Glutamatergic neuron (in vitro differentiated cells): Measurements from ENCODE around the gene CAPN13. TPM values are rescaled to one million over a fixed set of nuclear protein-coding genes. Genes with fewer than 3 reads are reported as not detected.

Source experiments
- DNase-seq: peaks from one replicate; pipeline ENCODE4 v3.0.0; 2022
- H3K27ac Mint-ChIP-seq: one replicate; pipeline ENCODE4 v1.8.0; 2020; ENCODE audit warnings: mild to moderate bottlenecking, mixed read lengths, inconsistent platforms; ENCODE audit not compliant: unreplicated experiment
- H3K27me3 Mint-ChIP-seq: one replicate; pipeline ENCODE4 v1.8.0; 2020; ENCODE audit warnings: mild to moderate bottlenecking, moderate library complexity, mixed read lengths, inconsistent platforms; ENCODE audit not compliant: unreplicated experiment
- H3K36me3 Mint-ChIP-seq: one replicate; pipeline ENCODE4 v1.8.0; 2020; ENCODE audit warnings: mild to moderate bottlenecking, mixed read lengths, inconsistent platforms; ENCODE audit not compliant: unreplicated experiment
- H3K4me1 Mint-ChIP-seq: one replicate; pipeline ENCODE4 v1.8.0; 2020; ENCODE audit warnings: mild to moderate bottlenecking, low read depth, mixed read lengths, inconsistent platforms; ENCODE audit not compliant: unreplicated experiment
- H3K4me3 Mint-ChIP-seq: one replicate; pipeline ENCODE4 v1.8.0; 2020; ENCODE audit warnings: mild to moderate bottlenecking, mixed read lengths, inconsistent platforms; ENCODE audit not compliant: unreplicated experiment
- H3K9me3 Mint-ChIP-seq: one replicate; pipeline ENCODE4 v1.8.0; 2020; ENCODE audit warnings: mild to moderate bottlenecking, moderate library complexity, mixed read lengths, inconsistent platforms; ENCODE audit not compliant: unreplicated experiment
- total RNA-seq: library from RNA; stranded (reverse); fragmentation: NEBNext Ultra II Directional; extraction: Animal tissue kit (Norgen Biotek cat#: 25700); gene quantifications from one replicate; pipeline ENCODE4 v1.2.1, GENCODE V29; 2021; ENCODE audit not compliant: unreplicated experiment
- TF ChIP-seq, protein P1 (sequence below): fragments of 200-600 bp; sonication (generic); IDR thresholded peaks from one replicate; pipeline ENCODE4 v1.5.0; 2021; ENCODE audit not compliant: partially characterized antibody, unreplicated experiment

The CAPN13 gene
- total RNA-seq, 1 donor from 2014 or later, result not detected

DNA sequence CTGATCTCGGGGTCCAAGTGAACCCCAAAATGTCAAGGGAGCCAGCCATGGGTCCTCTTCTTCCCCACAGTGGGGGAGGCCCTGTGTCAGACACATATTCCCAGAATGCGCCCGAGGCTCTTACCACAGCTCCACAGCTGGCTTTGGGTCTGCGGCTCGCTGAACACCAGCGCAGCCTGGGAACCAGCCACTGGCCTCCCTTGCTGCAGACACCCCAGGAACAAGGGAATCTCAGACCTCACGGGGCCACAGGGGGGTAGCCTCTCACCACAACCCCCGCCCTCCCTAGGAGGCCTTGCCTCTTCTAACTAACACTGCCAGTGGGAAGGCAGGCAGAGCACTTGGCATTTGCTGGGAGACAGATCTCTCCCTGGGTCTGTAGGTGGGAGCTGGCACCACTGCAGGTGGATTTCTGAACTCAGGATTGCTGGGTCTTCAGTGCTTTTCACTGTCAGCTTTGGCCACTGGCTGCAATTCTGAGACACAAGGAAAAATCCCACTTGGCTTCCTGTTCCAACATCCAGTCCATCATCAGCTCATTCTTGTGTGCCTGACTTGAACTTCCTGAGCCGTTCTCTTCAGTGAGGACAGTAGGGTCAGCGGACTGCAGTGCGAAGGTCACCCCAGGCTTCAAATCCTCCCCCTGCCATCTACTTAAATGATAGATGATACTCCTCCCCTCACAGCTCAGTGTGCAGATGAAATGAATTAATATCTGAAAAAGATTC lies 128.7 kb downstream of the CAPN13 start:
- peaks cover 4% of the 10 kb centered on the region for H3K9me3 Mint-ChIP-seq
- peaks cover 3% of the 10 kb centered on the region for H3K36me3 Mint-ChIP-seq
- no peaks in the 10 kb centered on the region for H3K4me1 Mint-ChIP-seq
- TF ChIP-seq, protein P1, sequence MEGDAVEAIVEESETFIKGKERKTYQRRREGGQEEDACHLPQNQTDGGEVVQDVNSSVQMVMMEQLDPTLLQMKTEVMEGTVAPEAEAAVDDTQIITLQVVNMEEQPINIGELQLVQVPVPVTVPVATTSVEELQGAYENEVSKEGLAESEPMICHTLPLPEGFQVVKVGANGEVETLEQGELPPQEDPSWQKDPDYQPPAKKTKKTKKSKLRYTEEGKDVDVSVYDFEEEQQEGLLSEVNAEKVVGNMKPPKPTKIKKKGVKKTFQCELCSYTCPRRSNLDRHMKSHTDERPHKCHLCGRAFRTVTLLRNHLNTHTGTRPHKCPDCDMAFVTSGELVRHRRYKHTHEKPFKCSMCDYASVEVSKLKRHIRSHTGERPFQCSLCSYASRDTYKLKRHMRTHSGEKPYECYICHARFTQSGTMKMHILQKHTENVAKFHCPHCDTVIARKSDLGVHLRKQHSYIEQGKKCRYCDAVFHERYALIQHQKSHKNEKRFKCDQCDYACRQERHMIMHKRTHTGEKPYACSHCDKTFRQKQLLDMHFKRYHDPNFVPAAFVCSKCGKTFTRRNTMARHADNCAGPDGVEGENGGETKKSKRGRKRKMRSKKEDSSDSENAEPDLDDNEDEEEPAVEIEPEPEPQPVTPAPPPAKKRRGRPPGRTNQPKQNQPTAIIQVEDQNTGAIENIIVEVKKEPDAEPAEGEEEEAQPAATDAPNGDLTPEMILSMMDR, result no peak
- H3K4me3 Mint-ChIP-seq, result no peak overlapping the region
- peaks cover 3% of the 10 kb centered on the region for H3K27me3 Mint-ChIP-seq
- H3K27ac Mint-ChIP-seq, result no peak overlapping the region
- no peak for DNase-seq

DNA sequence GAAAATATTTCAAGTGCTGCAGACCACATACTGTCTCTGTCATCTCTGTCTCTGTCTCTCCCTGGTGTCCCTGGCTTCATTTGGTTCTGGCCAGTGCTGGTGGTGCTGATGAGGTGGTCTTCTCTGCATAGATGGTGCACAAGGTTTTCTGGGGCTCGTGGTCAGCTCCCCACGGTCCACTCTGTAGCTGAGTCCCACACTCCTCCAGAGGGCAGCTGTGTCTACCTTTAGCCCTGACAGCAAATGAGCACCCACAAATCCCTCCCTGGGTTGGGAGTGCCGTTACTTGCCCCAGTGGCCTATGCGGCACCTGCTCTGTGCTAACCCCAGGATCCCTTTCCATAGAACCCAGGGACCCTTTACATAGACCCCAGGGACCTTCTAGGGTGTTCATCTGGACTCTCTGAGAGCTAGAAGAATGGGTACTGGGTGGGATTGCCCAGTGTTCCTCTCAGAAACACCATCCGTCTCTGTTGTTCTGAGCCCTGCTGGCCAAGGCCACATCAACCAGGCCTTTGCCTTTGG lies 129.3 kb downstream of the CAPN13 start:
- peaks cover 3% of the 10 kb centered on the region for H3K36me3 Mint-ChIP-seq
- TF ChIP-seq, protein P1, result no peak
- no peak overlapping the region for H3K4me3 Mint-ChIP-seq
- H3K27me3 Mint-ChIP-seq, result peaks cover 3% of the 10 kb centered on the region
- no peak for DNase-seq
- H3K27ac Mint-ChIP-seq, result no peak overlapping the region
- H3K4me1 Mint-ChIP-seq, result no peaks in the 10 kb centered on the region
- peaks cover 4% of the 10 kb centered on the region for H3K9me3 Mint-ChIP-seq

DNA sequence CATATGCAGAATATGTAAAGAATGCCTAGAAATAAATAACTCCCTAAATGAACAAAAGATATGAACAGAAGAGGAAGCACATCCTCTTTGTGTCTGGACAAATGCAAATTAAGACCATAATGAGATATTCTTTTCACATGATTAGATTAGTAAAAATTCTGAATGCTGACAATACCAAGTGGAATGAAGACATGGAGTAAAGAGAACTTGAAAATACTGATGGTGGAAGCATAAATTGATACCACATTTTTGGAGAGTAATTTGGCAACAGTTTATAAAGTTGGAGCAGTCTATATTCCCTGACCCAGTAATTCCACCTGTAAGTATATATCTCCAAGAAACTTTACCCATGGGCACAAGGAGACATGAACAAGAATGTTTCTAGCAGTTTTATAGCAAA lies 130.0 kb downstream of the CAPN13 start:
- no peak for DNase-seq
- H3K27ac Mint-ChIP-seq, result no peak overlapping the region
- H3K4me3 Mint-ChIP-seq, result no peak overlapping the region
- H3K4me1 Mint-ChIP-seq, result no peaks in the 10 kb centered on the region
- TF ChIP-seq, protein P1, result no peak
- peaks cover 3% of the 10 kb centered on the region for H3K36me3 Mint-ChIP-seq
- H3K27me3 Mint-ChIP-seq, result peaks cover 3% of the 10 kb centered on the region
- peaks cover 4% of the 10 kb centered on the region for H3K9me3 Mint-ChIP-seq

DNA sequence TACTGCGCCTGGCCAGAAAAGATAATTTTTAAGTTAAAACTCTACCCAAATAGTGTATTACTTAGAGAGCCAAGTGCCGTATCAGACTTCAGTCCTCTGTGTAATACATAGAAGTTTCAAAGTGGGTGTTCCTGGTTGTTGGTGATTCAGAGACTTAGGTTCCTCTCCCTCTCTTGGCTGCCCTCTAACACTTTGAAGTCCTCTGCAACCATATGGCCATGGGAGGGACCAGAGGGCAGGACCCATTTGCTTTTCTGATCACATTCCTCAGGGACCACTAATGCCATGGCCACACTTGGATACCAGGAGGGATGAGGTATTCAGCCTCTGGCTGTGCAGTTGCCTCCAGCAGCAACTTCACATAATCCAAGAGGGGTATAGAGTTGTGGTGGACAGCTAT lies 131.5 kb downstream of the CAPN13 start:
- TF ChIP-seq, protein P1, result no peak
- peaks cover 4% of the 10 kb centered on the region for H3K9me3 Mint-ChIP-seq
- no peak for DNase-seq

DNA sequence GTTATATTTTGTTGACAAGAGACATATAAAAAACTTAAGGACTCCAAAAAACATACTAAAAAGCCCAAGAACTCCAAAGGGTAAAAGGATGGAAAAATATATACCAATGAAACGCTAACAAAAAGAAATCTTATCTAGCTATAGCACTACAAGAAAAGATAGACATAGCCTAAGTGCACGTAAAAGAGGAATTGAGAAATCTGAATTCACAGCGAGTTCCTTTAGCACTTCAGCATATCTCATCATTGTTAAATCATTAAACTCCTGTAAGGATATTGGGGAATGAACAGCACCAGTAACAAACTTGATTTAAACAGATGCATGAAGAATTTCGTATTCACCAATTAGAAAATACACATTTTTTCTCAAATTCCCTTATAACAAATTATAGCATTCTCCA lies 134.1 kb downstream of the CAPN13 start:
- Mint-ChIP-seq H3K27ac (no peak overlapping the region), H3K4me1 (no peaks in the 10 kb centered on the region), H3K9me3 (peaks cover 8% of the 10 kb centered on the region), H3K27me3 (peaks cover 2% of the 10 kb centered on the region), H3K36me3 (peaks cover 17% of the 10 kb centered on the region), H3K4me3 (no peak overlapping the region)
- TF ChIP-seq, protein P1, result no peak
- no peak for DNase-seq

More for the DNA sequence above, 131.5 kb downstream of the CAPN13 start:
- peaks cover 3% of the 10 kb centered on the region for H3K27me3 Mint-ChIP-seq
- no peaks in the 10 kb centered on the region for H3K4me1 Mint-ChIP-seq
- no peak overlapping the region for H3K4me3 Mint-ChIP-seq
- peaks cover 9% of the 10 kb centered on the region for H3K36me3 Mint-ChIP-seq
- no peak overlapping the region for H3K27ac Mint-ChIP-seq
